CD4-positive, alpha-beta T cell treated with Interferon gamma for 1 hour (primary cell): ENCODE measurements around the gene PATZ1.
A peak's percentile ranks its signal among the peaks of the same experiment; 100 is the strongest.
"Not testable (repeated sequence)": the region's sequence is repeated elsewhere in the genome, so short reads cannot be mapped to it uniquely, and the experiment has no call there.

Source experiments
- DNase-seq: peaks from one replicate; pipeline ENCODE4 v3.0.0-alpha.2; 2020

Gene PATZ1, protein sequence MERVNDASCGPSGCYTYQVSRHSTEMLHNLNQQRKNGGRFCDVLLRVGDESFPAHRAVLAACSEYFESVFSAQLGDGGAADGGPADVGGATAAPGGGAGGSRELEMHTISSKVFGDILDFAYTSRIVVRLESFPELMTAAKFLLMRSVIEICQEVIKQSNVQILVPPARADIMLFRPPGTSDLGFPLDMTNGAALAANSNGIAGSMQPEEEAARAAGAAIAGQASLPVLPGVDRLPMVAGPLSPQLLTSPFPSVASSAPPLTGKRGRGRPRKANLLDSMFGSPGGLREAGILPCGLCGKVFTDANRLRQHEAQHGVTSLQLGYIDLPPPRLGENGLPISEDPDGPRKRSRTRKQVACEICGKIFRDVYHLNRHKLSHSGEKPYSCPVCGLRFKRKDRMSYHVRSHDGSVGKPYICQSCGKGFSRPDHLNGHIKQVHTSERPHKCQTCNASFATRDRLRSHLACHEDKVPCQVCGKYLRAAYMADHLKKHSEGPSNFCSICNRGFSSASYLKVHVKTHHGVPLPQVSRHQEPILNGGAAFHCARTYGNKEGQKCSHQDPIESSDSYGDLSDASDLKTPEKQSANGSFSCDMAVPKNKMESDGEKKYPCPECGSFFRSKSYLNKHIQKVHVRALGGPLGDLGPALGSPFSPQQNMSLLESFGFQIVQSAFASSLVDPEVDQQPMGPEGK

GRCh38 chr22:31346255-31346732 lies at the start of gene PATZ1:
Gene PATZ1, minus strand, starts transcription at chr22:31346346. Its CDS starts 744 bp downstream, at chr22:31345602.
- DNase-seq: peak; percentile 87

DNA sequence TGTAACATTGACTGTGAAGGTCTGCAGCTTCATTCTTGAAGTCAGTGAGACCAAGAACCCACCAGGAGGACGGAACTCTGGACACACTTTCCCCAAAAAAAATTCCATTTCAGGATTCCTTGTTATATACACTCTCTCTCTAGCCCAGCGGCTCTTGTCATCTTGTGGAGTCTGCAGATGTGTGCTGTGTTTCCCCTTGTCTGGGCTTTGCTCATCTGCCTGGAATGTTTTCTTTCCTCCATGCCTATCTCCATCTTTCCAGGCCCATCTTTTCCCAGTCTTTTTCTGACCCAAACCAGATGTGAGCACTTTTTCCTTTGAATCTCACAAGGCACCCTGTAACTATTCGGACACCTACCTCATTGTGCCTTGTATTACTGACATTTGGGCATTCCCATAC lies 48.2 kb upstream of the PATZ1 start:
- DNase-seq: no peak

- DNase-seq: no peak
Observed at GRCh38 chr22:31393893-31394292, 47.7 kb upstream of the PATZ1 start.

GRCh38 chr22:31378651-31379050 lies 32.5 kb upstream of the PATZ1 start:
- DNase-seq: not testable (repeated sequence)

DNA sequence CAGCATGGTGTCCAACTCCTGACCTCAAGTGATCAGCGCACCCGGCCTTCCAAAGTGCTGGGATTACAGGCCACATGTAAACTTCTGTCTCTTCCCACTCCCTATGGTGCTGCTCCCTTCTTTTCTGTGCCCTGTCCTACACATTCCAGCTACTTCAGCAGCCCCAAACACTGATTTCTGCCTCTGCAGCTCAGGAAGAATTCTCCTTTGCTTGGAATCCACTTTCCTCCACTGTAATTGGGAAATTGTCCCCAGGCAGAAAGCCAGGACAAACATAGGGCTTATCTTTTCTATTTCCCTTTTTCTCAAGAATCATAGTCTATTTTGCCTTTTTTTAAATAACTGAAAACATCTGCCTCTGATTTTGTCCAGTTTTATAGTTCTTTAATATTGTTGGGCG lies 32.0 kb upstream of the PATZ1 start:
- no peak for DNase-seq

GRCh38 chr22:31377612-31378011 lies 31.5 kb upstream of the PATZ1 start:
- DNase-seq: no peak

DNA sequence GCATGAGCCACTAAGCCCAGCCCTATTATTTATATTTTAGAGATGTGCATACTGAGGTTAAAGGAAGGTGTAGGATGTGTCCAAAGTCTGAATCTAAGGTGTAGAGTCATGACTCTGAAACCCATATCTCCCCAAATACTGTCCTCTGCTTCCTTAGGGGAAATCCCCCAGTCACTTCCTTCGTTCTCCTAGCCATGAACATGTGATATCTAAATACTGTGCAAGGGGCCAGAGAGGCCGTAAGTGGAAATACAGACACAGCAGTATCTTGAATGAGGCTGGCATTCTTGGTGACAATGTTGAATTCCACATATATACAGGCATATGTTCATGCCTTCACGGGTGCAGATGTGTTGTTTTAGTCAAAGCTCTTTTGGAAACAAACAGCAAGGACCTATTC lies 21.3 kb upstream of the PATZ1 start:
- no peak for DNase-seq

DNA sequence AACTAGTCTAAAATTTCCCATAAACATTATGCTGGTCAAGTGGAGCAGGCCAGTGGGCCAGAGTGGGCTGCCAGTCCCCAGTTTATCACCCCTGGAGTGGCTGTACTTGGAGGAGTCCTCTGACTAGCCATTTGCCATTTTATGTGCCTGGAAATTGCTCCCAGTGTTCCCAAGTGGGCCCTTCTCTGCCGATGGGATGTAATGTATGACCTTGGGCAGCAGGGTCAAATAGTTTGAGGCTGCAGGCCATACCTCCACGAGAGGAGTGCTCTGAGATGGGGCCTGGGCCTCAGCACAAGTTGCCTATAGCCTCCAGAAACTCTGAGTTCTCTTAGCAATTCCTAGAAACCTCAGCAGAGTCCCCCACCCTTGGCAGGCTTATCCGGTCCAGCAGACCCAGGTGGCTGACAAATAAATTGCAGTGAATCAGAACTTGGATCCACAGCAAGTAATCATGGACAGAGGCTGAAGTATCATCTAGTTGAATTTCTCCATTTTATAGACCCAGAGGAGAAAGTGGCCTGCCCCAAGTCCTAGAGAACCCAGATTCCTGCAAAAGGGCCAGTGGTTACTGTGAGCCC lies 17.8 kb upstream of the PATZ1 start:
- DNase-seq: no peak

DNA sequence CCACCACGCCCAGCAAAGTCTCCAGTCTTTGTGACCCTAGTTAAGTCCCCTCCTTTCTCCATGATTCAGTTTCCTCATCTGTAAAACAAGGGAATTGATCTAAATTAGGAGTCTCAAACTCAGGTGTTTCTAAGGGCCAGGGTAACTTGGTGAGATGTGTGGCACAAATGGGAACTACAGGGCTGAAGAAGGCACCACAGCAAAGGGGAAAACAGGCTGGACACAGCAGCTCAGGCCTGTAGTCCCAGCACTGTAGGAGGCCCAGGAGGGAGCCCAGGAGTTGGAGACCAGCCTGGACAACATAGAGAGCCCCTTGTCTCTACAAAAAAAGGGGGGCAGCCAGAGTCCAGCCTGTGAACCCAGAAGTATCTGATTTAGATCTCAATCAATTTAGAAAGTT lies 15.6 kb upstream of the PATZ1 start:
- DNase-seq: no peak

DNA sequence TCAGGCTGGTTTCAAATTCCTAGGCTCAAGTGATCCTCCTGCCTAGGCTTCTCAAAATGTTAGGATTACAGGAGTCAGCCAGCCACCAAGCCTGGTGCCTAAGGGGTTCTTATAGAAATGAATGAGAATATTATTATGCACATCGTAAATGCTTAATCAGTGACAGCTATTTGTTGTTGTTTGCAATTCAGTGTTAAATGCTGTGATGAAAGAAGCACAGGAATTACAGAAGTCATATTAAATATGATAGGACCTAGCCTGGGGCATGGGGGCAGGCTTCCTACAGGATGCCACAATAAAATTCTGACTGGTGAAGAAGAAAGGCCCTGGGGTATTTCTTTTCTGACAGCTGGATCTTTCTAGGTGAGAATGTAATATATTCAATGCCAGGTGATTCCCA lies 13.9 kb upstream of the PATZ1 start:
- no peak for DNase-seq

DNA sequence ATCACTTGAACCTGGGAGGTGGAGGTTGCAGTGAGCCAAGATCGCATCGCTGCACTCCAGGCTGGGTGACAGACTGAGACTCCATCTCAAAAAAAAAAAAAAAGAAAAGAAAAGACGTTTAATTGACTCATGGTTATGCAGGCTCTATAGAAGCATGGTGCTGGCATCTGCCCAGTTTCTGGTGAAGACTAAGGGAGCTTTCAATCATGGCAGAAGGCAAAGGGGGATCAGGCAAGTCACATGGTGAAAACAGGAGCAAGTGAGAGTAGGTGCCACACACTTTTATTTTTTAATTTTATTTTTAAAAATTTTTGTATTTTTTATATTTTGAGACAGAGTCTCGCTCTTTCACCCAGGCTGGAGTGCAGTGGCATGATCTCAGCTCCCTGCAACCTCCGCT lies 8.4 kb upstream of the PATZ1 start:
- no peak for DNase-seq

GRCh38 chr22:31350410-31350863 lies 4.3 kb upstream of the PATZ1 start:
- DNase-seq: no peak

GRCh38 chr22:31349960-31350359 lies 3.8 kb upstream of the PATZ1 start:
- DNase-seq: no peak

- DNase-seq: no peak
Observed at GRCh38 chr22:31348766-31349165, 2.6 kb upstream of the PATZ1 start.

GRCh38 chr22:31348009-31348337 lies 1.8 kb upstream of the PATZ1 start:
- not testable (repeated sequence) for DNase-seq

GRCh38 chr22:31347251-31348008 lies 1.3 kb upstream of the PATZ1 start:
- DNase-seq: peak; percentile 18

- DNase-seq: no peak
Observed at GRCh38 chr22:31346733-31347250, 646 bp upstream of the PATZ1 start.

DNA sequence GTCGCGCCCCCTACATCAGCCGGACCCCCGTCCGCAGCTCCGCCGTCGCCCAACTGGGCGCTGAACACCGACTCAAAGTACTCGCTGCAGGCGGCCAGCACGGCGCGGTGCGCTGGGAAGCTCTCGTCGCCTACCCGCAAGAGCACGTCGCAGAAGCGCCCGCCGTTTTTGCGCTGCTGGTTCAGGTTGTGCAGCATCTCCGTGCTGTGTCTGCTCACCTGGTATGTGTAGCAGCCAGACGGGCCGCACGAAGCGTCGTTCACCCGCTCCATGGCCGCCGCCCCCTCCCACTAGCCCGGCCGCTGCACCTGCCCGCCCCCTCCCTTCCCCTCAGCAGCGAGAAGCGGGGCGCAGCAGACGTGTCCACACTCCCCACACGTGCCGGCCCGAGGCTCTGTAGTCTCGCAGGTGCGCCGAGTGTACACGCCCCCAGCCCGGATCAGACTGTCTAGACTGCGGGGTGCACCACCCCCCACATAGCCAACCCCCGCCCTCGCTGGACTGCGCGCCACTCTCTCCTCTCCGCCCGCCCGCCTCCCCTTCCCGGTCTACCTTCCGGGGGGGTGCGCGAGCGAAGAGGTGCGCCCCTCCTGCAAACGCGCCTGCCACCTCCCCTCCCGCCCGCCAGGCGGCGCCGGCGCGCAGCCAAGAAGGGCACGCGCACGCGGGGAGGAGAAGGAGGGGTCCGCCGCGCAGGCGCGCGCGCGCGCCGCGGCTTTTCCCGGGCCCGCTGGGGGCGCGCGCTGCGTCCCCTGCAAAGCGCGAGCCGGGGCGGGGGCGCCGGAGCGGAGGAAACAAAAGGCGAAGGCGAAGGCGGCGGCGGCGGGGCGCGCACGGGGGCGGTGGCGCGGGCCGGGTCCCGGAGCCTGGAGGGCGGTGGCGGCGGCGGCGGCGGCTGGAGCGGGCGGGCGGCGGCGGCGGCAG lies 553 bp downstream of the PATZ1 start:
- peak; percentile 89 for DNase-seq

GRCh38 chr22:31344578-31345330 lies 1.4 kb downstream of the PATZ1 start:
- peak; percentile 36 for DNase-seq

- DNase-seq: peak; percentile 5
Observed at GRCh38 chr22:31344256-31344577, 1.9 kb downstream of the PATZ1 start.
